ENCODE data around the gene MYCBPAP.

Gene MYCBPAP

DNA sequence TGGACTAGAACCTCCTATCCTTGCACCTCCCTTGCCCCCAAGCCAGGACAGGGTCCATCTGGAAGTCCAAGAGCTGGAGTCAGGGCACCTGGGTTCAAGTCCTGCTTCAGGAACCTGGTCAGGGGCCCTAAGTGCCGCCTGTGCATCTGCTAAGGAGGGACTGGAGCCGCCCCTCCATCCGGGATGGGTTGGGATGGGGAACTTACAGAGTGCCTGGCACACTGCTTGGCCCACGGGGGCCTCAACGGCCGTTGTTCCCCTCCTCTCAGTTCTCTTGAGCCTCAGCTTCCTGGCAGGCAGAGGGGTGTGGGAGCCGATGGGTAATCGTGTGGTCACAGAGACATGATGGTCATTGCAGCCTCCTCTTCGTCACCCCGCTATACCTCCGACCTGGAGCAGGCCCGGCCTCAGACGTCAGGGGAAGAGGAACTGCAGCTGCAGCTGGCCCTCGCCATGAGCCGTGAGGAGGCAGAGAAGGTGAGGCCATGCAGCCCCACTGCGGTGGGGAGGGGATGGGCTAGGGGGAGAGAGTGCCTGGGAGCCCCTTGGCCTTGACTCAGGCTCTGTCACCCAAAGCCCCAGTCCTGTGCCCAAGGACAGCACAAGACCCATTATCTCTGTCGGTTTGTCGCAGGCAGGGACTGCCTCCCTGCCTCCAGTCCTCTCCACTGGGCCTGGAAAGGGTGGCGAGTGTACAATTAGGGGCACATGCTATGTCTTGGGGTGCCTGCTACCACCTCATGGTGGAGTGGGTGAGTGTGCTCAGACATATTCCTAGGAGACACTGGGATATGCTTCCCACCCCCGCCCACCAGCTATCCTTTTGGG lies 29.7 kb downstream of the MYCBPAP start:
- no peak for DNase-seq

DNA sequence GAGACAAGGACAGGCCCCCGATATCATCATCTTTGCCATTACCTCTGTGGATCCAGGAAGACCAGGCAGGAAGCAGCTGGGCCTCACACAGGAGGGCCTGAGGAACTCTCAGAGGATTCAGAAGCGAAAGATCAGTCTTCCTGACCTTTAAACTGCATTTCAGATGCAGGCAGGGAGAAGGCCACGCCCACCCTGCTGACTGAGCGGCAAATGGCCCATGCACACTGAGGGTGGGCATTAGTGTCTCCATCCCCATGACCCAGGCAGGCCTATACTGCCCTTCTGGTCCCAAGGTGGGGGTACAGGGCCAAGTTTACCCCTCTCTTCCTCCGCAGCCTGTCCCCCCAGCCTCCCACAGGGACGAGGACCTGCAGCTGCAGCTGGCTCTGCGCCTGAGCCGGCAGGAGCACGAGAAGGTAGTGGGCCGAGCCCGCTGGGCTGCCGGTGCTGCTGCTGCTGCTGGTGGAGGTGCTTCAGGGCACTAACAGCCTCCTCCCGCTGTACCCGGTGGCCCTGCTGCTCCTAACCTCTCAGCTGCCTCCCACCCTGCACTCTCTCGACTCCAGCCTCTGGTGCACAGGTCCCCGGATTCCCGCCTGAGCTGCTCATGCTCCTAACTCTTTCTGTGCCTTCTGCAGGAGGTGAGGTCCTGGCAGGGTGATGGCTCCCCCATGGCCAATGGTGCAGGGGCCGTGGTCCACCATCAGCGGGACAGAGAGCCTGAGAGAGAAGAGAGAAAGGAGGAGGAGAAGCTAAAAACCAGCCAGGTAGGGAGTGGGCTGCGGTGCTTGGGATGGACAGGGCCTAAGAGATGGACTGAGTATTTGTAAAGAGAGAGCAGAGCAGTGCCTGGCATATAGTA lies 30.5 kb downstream of the MYCBPAP start:
- DNase-seq: no peak

DNA sequence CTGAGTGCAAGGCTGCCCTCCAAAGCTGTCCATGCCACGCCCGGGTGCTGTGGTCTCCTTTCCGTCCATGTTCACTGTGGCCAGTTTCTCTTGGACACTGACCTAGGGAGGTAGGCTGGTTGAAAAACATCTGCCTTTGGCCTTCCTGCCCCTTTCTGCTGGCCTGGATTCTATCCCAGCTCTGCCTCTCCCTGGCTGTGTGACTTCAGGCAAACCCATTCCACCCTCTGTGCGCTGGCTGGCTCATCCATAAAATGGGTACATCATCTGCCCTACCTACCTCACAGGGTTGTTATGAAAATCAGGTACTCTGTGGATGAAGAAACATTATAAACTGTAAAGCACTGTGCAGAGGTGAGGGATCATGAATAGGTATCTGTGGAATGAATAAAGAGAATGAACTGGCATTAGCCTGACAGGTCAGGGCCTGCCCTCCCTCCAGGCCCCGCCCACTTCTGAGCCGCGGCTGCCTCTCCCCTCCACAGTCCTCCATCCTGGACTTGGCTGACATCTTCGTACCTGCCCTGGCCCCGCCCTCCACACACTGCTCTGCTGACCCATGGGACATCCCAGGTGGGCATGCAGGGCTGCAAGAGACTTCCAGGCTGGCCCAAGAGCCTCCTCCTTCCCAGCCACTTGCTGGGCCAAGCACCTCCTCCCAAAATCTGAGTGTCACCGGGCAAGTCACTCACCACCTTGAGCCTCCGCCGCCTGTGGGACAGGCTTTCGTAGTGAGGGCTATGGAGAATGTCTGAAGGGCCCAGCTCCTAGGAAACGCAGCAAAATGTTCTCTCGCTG lies 31.7 kb downstream of the MYCBPAP start:
- no peak for DNase-seq

DNA sequence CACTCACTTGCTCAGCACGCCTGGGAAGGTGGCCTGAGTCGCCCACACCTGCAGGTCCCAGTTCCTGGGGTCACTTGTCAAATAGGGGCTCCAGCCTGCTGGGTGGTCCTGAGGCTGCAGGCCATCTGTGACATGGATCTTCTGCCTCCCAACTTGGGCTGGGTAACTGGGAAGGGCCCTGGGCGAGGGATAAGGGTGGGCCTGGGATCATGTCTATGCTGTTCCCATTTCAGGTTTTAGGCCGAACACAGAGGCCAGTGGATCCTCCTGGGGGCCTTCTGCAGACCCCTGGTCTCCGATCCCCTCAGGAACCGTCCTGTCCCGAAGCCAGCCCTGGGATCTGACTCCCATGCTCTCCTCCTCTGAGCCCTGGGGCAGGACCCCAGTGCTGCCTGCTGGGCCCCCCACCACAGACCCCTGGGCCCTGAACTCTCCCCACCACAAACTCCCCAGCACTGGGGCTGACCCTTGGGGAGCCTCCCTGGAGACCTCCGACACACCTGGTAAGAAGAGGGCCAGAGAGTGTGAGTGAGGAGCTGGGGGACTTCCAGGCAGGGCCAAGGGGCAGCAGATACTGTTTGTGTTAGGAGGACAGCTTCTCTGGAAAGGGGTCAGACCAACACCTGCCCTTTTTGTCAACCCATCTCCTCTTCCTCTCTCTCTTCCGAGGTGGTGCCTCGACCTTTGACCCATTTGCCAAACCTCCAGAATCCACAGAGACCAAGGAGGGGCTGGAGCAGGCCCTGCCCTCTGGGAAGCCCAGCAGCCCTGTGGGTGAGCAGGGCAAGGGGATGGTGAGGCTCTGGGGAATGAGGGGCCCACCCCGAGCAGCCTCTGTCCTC lies 32.5 kb downstream of the MYCBPAP start:
- DNase-seq: no peak

DNA sequence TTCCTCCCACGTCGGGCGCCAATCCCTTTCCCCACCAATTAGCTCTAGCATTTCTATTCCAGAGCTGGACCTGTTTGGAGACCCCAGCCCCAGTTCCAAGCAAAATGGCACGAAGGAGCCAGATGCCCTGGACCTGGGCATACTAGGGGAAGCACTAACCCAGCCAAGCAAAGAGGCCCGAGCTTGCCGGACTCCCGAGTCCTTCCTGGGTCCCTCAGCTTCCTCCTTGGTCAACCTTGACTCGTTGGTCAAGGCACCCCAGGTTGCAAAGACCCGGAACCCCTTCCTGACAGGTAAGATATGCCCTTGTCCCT lies 33.1 kb downstream of the MYCBPAP start:
- DNase-seq: no peak

DNA sequence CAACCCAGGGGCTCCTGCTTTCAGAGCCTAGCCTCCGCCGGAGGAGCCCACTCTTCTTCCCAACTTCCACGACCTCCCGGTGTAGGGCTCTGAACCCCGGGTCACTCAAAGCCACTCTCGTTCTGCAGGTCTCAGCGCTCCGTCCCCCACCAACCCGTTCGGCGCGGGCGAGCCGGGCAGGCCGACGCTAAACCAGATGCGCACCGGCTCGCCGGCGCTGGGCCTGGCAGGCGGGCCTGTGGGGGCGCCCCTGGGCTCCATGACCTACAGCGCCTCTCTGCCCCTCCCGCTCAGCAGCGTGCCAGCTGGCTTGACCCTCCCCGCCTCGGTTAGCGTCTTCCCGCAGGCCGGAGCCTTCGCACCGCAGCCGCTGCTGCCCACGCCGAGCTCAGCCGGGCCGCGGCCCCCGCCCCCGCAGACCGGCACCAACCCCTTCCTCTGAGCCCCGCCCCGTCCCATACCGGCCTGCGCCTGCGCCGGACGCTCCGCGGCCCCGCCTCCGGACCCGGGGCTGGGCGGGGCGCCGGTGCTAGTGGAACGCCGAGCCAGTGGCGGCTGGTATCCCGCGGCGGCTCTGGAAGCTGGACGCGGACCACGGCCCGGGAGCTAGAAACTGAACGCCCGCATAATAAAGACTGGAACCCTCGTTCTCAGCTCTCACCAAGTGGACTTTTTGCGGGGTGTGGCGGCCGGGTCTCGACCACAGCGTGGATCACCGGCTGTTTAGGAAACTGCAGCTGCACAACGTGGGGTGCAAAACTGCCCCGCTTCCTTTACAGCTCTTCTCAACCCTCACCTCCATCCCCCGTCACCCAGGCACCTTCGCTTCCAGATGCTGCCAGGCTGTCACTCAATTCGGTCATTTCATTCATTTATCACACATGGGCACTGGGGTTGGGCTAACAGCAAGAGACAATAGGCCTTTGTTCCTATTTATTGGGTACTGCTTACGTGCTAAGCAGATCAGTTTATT lies 33.8 kb downstream of the MYCBPAP start:
- DNase-seq: peak; percentile 78 to 90

DNA sequence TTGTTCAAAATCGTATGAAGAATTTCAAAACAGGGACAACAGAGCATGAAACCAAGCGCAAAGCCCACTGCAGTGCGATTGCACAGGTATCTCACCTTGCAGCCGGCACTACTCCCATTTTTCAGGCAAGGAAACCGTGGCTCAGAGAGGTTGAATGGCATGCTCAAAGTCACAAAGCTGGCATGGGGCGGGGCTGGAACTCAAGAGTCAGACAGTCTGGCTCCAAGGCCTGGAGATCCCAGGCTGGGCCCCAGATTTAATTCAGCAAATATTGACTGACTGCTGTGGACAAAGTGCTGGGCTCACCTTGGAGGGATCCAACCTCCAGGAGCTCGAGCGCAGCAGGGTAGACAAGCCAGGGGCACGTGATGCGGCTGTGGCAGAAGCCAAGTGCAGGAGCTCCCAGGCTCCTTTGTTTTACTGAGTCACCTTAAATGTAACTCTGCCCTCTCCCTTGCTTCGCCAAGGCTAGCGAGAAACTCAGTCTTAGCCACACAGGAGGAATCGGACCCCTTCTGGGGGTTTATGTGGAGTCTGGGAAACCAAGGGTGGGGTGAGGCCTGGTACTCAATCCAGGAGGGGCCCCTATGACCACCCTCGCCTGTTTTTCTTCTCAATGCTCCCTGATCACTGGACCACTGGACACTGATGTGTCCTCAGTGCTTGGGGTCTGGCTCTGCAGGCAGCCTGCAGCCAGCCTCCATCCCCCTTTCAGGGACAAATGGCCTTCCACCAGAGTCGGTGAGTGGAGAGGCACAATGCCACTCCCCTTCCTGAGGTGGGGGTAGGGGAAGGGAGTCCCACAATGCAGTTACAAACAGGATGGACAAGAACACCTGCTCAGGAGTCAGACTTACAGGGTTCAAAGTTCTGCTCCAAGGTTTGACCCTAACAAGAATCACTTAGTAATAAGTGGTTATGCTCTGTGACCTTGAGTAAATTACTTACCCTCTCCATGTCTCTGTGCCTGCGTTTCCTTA lies 34.8 kb downstream of the MYCBPAP start:
- no peak for DNase-seq

DNA sequence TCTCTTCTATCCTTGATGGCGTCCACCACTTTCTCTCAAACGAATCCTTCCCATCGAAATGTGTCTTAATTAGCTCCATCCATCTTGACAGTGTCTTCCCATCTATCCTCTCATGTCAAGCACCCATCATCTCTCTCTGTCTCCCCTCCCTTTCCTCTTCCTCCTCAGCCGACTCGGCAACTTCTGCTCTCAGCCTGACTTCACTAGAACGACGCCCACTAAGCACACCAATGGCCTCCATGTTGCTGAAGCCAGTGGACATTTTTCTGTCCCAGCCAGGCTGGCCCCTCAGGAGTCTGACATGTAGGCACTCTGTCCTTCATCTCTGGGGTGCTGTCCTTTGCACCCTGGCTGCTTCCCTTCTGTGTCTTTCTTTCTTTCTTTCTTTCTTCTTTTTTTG lies 36.3 kb downstream of the MYCBPAP start:
- DNase-seq: peak; percentile 30 to 42

DNA sequence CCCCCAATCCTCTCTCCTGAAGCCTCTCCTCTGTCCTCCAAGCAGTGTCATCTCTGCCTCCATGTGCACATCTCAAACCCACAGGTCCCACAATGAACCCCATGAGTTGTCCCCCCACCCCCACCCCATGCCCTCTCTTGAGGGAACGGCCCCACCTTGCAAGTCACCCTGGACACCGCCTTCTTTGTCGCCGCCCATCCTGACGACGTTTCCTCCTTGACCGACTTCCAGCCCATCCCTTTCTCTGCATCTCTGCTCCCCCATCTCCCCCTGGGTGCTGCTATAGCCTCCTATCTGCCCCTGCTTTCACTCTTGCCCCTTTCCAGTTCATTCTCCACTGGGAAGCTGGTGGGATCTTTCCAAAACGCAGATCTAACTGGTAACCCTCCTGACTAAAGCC lies 37.1 kb downstream of the MYCBPAP start:
- DNase-seq: no peak

DNA sequence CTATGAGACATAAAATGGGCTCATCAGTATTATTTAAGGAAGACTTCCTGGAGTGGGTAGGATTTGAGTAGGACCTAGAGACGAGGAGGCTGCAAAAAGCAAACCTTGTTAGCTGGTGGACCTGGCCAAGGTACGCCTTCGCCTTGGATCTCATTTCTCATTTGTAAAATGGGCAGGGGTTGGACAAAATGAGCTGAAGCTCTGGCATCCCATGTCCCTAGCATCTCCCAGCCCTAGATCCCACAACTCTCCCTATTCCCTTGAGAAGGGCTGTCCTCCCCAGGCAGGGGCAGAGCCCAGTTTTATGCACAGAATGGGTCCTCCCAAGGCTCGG lies 38.4 kb downstream of the MYCBPAP start:
- DNase-seq: no peak

DNA sequence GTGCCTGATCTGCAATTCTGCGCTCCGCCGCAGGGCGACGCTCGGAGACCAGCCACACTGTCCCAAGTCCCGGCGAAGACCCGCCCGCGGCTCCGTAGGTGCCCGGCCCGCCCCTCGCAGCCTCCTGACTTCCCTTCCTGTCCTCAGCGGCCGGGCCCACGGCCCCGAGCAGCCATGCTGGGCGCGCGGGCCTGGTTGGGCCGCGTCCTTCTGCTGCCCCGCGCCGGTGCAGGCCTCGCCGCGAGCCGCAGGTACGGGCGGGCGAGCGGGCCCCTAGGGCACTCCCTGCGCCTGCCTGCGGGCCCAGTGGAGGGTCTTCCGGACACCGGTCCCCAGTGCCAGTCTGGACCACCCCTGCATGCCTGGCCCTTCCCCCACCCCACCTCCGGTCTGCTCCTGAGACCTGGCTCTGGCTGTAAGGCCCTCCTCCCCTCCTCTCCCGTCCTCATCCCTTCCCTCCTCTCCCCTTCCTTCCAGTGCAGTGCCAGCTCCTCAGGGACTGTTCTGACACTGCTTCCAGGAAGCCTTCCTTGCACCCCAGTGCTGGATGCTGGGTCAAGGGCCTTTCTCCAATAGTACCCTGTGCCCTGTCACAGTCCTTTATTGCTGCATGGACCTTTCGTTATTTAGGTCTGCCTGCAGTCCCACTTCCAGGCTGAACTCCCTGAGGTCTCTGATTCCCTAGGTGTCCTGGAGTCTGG lies 38.9 kb downstream of the MYCBPAP start, which contains the start of gene SPATA20:
SPATA20 (plus strand) TSS at position 140 of the 701 bp plus-strand sequence; CDS start at position 175, 35 bp downstream.
- DNase-seq: peak; percentile 83 to 98

DNA sequence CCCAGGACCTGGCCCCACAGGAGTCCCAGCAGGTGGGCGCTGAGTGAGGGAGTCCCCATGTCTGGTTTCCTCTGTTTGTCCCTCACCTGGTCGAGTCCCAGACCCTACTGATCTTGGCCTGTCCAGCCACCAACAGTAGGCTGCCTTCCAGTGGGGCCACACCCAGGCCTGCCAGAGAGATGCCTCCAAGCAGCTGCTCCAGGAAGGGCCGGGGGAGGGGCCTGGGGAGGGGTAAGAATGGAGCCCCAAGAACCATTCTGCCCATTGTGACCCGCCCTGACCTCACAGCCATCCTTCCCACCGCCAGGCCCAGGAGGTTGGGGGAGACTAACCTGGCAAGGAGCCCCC lies 39.5 kb downstream of the MYCBPAP start:
- no peak for DNase-seq

DNA sequence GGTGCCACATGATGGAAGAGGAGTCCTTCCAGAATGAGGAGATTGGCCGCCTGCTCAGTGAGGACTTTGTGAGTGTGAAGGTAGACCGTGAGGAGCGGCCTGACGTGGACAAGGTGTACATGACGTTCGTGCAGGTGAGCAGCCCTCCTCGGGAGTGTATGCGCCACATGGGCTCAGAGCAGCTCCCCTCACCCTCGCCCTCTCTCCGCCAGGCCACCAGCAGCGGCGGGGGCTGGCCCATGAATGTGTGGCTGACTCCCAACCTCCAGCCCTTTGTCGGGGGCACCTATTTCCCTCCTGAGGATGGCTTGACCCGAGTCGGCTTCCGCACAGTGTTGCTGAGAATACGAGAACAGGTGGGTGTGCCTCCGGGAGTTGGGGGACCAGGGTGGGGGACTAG lies 40.6 kb downstream of the MYCBPAP start:
- DNase-seq: no peak

DNA sequence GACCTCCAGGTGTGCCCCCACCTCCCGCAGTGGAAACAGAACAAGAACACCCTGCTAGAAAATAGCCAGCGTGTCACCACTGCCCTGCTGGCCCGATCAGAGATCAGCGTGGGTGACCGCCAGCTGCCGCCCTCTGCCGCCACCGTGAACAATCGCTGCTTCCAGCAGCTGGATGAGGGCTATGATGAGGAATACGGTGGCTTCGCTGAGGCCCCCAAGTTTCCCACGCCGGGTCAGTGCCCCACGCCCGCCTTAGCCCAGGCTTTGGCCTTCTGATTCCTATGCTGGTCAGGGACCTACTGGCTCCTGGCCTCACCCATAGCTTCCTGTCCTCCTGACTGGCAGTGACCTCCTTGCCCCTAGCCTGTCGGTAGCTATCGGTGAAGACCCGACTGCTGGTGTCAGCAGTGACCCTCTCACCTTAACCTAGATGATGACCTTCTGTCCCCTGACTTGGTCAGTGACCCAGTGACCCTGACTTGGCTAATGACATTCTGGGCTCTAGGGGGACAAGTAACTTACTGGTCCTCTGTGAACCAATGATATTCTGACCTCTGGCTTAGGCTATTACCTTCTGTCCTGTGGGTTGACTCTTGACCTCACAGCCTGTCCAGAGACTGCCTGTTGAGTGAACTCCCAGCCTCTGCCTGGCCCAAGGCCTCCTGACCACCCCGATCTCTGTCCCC lies 41.2 kb downstream of the MYCBPAP start:
- no peak for DNase-seq

DNA sequence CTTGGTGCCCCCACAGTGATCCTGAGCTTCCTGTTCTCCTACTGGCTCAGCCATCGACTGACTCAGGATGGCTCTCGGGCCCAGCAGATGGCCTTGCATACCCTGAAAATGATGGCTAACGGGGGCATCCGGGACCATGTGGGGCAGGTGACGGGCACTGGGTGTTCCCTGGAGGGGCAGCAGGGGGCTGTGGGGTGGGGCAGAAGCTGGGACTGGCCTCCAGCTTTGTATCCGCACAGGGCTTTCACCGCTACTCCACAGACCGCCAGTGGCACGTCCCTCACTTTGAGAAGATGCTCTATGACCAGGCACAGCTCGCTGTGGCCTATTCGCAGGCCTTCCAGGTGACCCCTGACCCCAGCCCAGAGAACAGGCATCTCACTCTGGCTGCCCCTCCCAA lies 41.7 kb downstream of the MYCBPAP start:
- DNase-seq: no peak

DNA sequence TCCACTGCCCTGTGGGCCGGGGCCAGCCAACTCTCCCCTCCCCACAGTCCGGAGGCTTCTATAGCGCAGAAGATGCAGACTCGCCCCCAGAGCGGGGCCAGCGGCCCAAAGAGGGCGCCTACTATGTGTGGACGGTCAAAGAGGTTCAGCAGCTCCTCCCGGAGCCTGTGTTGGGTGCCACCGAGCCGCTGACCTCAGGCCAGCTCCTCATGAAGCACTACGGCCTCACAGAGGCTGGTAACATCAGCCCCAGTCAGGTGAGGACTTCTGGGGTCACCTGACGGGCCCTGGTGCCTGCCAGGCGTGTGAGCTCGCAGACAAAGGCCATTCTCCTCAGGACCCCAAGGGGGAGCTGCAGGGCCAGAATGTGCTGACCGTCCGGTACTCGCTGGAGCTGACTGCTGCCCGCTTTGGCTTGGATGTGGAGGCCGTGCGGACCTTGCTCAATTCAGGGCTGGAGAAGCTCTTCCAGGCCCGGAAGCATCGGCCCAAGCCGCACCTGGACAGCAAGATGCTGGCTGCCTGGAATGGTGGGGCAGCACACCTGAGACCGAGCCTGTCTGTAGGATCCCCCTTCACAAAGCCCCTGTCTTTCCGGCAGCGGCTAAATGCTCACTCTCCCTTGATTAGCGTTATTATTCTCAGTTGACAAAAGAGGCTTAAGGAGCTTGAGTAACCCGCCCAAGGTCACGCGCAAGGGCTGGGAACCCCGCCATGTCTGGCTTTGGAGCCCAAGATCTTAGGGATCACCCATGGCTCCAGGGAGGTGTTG lies 42.6 kb downstream of the MYCBPAP start:
- peak; percentile 29 to 68 for DNase-seq

DNA sequence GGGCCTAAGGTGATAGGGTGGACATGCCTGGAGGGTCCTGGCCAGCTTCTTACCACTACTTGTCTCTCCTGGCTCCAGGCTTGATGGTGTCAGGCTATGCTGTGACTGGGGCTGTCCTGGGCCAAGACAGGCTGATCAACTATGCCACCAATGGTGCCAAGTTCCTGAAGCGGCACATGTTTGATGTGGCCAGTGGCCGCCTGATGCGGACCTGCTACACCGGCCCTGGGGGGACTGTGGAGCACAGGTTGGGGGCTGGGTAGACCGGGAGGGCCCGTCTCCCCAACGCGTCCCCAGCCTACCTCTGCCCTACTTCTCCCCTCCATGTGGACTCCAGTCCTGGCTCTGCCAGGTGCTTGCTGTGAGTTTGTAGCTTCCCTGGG lies 43.2 kb downstream of the MYCBPAP start:
- no peak for DNase-seq

DNA sequence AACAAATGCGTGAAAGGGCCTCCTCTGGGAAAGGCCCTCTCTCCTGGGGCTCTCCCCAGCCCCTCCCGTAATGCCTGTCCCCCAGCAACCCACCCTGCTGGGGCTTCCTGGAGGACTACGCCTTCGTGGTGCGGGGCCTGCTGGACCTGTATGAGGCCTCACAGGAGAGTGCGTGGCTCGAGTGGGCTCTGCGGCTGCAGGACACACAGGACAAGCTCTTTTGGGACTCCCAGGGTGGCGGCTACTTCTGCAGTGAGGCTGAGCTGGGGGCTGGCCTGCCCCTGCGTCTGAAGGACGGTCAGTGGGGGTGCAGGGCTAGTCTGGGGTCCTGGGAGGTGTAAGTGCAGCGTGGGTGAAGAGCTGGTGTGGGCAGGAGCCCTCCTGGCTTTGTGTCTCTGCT lies 43.6 kb downstream of the MYCBPAP start:
- no peak for DNase-seq
